Stimulated activated CD4-positive, alpha-beta T cell treated with anti-CD3 and anti-CD28 coated beads, Interleukin-2, amount 100 ng/mL, for 24 hours (primary cell): ENCODE measurements around the gene SMPDL3B.

Source experiments
- DNase-seq, 2 donors: peaks; one replicate each; pipeline ENCODE4 v3.0.0-alpha.2; 2020

The SMPDL3B gene, protein sequence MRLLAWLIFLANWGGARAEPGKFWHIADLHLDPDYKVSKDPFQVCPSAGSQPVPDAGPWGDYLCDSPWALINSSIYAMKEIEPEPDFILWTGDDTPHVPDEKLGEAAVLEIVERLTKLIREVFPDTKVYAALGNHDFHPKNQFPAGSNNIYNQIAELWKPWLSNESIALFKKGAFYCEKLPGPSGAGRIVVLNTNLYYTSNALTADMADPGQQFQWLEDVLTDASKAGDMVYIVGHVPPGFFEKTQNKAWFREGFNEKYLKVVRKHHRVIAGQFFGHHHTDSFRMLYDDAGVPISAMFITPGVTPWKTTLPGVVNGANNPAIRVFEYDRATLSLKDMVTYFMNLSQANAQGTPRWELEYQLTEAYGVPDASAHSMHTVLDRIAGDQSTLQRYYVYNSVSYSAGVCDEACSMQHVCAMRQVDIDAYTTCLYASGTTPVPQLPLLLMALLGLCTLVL

DNA sequence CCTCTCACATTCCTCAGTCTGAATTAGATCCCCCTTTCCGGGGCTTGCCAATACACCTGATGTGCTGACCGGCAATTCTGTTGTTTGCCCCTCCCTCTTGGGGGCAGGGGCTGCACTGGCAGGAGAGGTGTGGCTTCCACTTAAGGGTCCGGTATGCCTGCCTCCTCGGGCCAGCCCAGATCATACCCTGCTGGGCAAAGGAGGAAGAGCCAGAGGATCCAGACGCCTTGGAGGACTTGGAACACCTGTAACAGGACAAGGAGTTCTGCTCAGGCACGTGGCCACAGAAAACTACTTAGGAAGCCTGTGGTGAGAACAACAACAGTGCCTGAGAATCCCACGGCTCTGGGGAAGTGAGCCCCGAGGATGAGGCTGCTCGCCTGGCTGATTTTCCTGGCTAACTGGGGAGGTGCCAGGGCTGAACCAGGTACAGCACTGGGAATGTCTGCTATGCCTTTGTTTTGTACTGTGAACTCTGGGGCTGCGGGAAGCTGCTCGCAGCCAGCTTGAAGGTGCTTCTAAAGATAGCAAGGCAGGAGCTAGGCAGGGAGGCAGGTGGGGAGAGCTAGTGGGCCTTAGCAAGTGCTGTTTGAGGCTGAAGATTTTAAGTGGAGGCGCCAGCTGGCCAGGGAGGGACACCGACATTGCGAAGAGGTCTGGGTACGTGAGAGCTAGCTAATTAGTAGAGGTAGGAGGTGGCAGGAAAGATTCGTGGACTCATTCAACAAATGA is at the start of gene SMPDL3B:
Gene SMPDL3B, plus strand, starts transcription at position 183 of the 732 bp plus-strand sequence. Its CDS starts 184 bp downstream, at position 367.
- peak in 1 of 2 donors; percentile 17 for DNase-seq

DNA sequence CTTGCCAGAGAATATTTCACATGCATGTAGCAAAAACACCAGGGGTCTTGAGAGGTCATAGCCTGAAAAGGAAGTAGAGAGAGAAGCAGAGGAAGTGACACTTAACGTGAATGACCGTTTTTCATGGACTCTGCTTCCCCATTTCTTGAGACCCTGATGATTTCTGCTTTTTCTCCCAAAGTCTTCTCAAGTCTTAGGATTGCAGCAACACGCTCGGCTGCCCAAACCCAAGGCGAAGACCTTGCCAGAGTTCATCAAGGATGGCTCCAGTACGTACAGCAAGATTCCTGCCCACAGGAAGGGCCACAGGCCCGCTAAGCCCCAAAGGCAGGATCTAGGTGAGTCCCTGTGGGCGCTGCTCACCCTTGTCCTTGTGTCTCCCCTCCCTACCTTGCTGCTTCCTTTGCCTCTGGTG is 49.7 kb upstream of the SMPDL3B start:
- DNase-seq, result no peak

DNA sequence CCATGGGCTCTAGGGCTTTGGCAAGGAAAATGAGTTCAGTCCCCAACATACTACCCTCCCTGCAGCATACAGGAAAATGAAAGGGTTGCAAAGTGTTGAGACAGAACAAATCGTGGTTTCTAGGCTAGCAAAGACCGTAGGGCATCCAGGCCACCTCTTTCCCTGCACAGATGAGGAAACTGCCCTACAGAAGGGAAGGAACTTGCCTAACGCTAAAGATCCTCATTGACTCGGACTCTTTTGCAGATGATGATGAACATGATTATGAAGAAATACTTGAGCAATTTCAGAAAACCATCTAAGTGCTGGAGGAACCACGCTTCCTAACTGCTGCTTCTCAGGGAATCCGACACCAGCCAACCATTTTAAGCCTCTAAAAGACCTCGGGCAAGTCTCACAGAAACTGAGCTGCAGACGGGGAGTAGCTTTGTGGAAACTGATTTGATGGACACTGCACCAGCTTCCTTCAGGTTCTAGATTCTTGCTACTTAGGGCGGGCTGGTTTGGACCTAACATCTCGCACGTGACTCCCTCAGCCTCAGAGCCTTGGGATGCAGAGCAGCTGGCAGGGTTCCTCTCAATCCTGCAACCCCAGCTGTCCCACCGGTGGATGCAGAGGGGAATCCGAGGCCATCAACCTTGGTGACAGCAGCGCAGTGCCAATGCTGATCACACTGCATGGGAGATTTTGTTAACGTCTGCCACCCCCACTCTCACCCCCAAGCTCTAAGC is 49.0 kb upstream of the SMPDL3B start:
- no peak for DNase-seq

DNA sequence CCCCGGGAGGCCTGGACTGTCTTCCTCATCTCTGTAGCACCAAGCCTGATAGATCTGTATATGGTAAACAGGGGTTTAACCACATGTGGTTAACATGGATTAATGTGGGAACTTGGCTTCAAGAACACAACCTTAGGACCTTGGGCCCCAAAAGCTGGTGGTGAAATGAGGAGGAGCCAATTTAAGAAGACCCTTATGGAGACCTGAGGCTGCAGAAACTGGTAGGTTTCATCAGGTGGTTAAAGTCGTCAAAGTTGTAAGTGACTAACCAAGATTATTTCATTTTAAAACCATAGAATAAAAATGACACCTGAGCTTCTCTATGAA is 48.5 kb upstream of the SMPDL3B start:
- no peak for DNase-seq

DNA sequence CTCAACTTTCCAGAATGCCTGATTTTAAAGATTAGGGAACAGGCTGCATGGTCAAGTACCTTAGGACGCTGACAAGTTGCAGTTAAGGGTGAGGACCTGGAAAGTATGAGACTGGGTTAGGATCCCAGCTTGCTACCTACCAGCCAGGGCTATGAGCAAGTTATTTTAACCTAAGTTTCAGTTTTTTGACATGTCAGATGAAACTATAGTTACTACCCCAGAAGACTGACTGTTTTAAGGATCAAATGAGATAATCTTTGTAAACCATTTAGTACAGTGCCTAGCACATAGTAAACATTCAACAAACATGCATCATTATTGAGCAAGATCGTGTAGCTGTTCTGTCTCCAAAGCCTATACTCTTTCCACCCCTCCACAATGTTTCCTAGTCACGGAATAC is 48.1 kb upstream of the SMPDL3B start:
- no peak for DNase-seq

DNA sequence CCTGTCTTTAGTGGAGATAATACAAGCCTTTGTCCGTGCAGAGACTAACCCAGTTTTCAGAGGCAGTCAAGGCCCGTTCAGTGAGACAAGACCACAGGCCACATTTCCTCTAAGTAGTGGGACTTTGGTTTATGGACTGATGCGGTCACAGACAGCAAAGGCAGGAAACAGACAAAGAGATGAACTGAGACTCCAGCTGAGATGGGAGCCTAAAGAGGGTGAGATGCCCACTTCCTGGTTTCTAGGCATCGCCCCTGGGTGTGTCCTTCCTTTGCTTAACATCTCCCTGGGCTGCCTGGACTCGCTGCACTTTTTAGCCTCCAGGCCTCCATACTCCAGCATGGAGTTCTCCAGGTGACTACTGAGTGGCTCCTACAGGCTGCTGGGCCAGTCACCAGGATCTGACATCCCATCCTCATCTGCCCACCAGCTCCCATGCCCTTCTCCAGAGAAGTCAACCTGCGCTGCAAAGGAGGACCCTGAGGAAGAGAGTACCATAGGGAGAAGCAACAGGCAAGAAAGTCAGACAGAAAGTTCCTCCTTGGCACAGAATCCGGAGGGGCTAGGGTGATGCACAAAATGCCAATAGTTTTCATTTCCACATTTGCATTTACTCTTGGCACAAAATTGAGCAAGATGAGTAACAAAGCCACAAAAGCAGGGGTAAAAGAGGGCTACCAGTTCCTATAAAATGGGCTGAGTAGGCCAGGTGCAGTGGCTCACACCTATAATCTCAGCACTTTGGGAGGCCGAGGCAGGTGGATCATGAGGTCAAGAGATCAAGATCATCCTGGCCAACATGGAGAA is 47.4 kb upstream of the SMPDL3B start:
- no peak for DNase-seq

DNA sequence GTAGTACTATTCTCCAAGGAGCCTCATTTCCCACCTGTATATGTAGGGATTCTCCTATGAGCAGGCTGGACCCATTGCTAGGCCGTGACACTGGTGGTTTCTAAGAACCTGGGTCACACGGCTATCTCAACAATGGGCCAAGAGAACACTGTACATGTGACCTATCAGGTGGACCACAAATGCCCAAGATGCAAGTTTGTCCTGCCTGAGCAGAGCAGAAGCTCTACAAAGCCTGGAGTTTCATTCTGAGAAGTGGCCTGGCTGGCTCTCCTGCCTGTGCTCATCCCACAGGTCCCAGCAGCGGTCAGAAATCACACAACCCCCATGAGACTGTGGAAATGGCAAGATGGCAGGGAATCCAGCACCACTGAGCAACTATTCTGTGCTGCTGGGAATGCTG is 45.3 kb upstream of the SMPDL3B start:
- no peak for DNase-seq

DNA sequence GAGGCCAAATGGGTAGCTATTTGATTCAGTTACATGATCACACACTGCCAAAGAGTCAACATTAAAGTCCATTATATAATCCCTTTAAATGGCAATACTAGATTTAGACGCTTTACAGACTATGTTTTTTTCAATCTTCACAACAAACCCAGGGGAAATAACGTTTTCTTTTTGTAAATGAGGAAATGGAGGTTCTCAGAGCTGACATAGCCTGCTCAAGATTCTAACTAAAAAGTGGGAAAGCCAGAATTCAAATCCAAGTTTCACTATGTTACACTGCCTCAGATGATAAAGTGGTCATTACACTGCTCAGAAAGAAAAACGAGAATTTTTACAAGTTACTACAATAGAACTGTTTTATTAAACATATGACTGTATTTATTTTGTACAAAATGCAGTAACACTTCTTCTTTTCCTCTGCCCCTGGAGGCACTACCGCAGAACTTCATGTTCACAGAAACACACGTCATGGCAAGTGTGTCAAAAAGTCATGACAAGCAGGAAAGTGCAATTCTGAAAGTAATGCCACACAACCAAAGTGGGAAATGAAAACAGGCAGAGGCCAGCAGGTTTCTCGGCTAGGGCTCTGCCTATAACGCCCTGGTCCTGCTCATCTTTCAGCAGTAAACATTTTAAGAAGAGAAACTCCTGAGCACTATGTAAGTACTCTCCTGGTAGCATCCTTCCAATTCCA is 43.5 kb upstream of the SMPDL3B start:
- peak in 1 of 2 donors; percentile 46 for DNase-seq

DNA sequence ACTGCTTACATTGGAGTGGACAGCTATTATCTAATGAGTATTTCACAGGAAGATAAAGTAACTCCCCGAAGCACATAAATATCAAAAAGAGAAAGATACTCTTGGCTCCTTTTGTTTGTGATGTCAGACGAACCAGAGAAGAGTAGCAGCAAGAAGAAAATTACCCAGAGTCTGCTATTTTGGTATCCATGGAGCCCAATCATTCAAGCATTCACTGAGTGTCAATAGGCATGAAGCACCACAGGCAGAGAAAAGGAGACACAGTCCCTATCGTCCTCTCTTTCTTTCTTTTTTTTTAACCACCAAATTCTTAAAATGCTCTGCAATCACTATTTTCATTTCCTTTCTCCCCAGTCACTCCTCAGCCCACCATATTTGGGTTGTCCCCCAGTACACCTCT is 40.3 kb upstream of the SMPDL3B start:
- no peak for DNase-seq

DNA sequence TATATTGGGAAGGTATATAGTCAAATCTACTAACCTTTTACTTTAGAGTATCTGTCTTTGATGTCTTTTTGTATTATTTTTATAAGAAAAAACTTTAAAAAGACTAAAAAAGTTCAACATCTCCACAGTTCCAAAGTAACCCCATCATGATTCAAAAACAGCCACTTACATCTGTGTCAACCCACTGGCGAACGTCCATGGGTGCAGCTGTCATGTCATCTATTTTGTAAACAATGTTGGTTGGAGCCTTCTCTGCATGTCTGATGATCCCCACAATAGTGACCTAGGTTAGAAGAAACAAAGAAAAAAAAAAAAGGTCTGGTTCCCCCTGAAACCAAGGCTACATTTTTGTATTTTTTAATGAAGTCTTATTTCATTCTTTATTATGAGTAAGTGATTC is 28.0 kb upstream of the SMPDL3B start:
- DNase-seq, result no peak

DNA sequence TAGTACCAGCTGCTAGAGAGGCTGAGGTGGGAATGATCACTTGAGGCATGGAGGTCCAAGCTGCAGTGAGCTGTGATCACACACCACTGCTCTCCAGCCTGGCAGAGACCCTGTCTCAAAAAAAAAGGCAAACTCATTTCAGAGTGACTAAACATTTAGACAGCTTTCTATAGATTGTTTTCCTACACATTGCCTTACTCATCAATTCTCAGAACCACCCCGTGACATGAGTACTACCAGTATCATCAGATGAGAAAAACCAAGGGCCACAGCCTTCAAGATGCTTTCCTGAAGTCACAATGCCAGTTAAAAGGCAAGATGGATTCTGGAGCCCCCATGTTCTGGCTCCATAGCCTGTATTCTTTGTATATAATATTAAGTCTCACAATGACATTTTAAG is 22.4 kb upstream of the SMPDL3B start:
- DNase-seq, result peak in 1 of 2 donors; percentile 34

DNA sequence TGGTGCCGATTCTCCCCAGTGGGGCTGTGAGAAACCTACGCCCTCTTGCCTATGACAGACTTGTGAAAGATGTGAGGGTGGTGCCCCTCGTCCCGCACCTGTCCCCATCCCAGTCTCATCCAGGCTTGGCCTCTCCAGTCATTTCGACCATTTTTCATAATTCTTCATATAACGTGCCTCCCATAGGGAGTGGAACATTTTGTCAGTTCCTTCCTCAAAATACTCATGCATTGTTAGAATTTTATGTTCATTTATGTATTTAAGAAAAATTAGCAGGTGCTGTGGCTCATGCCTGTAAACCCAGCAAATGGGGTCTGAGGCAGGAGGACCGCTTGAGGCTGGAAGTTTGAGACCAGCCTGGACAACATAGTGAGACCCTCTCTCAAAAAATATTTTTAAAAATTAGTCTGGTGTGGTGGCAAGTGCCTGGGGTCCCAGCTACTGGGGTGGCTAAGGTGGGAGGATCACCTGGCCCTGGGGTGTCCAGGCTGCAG is 19.7 kb upstream of the SMPDL3B start:
- no peak for DNase-seq

DNA sequence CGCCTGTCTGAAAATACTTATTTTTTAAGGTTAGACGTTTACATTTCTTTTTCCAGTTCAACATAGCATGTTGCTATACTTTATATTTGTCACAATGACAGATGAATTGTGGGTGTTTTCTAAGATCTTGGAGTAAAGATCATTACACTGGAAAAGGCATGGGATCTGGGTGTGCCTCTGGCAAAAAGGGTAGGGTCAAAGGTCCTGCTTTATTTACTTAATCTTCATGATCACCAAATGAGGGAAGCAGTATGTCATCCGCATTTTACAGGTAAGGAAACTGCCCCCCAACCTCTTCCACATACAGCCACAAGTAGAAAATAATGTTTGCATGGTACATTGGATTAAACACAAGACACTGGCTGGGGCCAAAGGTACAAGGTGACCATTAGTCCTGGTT is 12.5 kb upstream of the SMPDL3B start:
- DNase-seq, result no peak

DNA sequence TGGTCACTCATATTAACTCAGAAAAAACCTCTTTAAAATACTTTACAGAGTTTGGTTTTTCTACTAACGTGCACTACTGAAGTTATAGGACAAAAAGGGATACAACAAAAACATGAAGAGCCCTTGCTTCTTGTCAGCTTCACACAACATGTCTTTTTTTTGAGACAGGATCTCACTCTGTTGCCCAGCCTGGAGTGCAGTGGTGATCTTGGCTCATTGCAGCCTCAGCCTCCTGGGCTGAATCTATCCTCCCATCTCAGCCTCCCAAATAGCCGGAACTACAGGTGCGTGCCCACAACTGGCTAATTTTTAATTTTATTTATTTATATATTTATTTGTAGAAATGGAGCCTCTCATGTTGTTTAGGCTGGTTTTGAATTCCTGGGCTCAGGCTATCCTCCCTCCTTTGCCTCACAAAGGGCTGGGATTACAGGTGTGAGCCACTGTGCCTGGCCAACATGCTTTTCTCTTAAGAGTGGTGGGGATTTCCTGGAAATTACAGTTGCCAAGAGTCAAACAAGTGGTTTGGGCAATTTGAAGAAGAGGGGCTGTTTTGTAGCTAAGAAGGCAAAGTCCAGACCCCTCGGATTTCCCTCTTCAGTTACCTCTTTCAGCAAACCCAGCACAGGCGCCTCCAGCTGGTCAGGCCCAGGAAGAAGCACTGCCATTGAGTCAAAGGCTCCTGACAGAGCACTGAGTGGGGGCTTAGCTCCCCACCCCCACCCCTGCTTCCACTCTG is 6.4 kb upstream of the SMPDL3B start:
- DNase-seq, result no peak

DNA sequence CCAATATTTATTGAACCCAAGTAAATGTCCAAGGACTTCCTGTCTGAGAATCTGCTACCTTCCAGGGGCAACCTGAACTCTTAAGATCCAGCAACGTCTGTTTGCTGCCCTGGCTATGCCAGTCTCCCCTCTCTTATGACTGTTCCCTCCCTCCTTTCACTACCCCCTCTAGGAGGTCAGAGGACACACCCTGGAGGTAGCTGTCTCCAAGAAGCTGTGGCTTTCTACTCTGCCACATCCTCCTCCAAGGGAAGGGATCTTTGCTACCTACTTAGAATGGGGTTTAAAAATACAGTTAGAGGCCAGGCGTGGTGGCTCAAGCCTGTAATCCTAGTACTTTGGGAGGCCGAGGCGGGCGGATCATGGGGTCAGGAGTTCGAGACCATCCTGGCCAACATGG is 3.6 kb upstream of the SMPDL3B start:
- no peak for DNase-seq

DNA sequence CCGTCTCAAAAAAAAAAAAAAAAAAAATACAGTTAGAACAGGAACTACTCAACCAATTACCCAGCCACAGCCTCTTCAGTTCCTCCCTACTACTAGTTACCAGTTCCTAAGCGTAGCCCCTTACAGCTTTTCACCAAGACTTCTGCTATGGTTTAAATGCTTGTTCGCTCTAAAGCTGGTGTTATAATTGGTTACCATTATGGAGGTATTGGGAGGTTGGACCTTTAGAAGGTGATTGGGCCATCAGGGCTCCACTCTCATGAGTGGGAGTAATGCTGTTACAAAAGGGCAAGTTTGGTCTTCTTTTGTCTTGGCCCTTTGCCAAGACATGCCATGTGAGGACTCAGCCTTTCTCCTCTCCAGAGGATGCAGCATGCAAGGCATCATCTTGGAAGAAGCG is 3.0 kb upstream of the SMPDL3B start:
- DNase-seq, result no peak

DNA sequence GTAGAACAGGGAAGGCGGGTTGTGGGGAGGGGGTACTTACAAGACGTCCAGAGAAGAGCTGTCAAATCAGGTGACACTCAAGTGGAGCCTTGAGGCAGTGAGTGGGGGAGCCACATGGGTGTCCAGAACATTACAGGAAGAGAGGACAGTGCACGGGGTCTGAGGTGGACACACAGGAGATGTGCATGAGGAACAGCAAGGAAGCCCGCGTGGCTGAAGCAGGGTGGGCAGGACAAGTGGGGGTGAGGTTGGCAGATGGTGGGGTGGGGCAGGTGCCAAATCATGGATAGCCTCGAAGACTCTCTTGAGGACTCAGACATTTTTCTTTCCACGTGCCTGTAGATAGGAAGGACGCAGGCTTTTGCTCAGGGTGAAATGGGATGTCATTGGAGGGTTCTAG is 921 bp downstream of the SMPDL3B start:
- no peak for DNase-seq

DNA sequence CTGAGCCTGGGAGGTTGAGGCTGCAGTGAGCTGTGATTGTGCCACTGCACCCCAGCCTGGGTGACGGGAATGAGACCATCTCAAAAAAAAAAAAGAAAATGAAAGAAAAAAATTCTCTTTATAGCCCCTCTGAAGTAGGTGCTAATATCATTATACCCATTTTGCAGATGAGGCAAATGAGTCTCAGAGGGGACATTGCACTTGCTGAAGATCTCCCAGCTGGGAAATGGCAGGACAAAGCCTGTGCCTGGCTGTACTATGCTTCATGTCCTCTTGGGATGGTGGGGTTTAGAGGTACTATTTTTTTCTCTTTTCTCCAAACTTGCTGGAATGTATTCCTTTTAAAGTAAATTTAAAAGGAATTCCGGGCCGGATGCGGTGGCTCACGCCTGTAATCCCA is 1.6 kb downstream of the SMPDL3B start:
- no peak for DNase-seq

DNA sequence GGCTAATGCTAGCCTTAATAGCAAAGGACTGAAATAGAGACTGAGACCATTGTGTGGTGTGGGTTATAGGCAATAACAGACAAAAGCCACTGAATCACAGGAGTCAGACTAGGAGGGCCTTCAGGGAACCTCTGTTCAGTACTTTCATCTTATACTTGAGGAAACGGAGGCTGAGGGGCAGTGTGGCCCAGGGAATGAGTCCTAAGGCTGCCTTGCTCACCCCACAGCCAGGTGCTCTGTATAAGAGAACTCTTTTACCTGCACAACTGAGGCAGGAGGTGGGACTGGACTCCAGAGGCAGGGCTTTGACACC is 2.7 kb downstream of the SMPDL3B start:
- no peak for DNase-seq

DNA sequence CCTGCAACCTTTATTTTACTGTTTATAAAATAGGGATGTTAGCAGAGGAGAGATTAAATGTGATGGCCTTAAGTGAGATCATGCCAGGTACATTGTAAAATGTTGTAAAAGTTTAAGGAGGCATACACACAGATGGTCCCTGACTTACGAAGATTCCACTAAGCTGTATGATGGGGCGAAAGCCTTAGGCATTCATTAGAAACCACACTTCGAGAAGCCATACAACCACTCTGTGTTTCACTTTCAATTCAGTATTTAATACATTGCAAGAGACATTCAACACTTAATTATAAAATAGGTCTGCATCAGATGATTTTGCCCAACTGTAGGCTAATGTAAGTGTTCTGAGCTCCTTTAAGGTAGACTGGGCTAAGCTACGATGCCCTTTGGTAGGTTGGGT is 3.7 kb downstream of the SMPDL3B start:
- DNase-seq, result no peak

DNA sequence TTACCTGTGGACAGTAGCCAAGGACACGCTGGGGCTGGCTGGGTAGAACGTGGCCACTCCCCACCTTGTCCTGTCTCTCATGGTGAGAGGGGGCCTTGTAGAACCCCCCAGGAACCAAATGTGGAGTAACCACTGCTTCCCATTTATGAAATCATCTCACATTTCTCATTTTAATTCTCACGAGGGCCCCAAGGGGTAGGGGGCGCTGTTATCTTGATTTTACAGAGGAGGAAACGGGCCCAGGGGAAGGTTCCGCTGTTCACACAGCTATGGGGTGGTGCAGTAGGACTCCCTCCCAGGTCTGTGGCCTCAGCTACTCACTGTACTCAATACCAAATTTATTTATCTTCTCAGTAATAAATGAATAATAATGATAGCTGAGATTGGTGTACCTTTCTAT is 5.5 kb downstream of the SMPDL3B start:
- DNase-seq, result peak; percentile 76 to 81
